Activated CD4-positive, alpha-beta T cell treated with anti-CD3 and anti-CD28 coated beads, Interleukin-2, amount 50 U/mL, for 48 hours (primary cell): Measurements from ENCODE around the gene SEMA3F.
"Not testable (repeated sequence)": the region's sequence is repeated elsewhere in the genome, so short reads cannot be mapped to it uniquely, and the experiment has no call there.

Experiments used
- DNase-seq, 2 experiments: peaks; one replicate each; pipeline ENCODE4 v3.0.0-alpha.2; 2020

The SEMA3F gene

DNA sequence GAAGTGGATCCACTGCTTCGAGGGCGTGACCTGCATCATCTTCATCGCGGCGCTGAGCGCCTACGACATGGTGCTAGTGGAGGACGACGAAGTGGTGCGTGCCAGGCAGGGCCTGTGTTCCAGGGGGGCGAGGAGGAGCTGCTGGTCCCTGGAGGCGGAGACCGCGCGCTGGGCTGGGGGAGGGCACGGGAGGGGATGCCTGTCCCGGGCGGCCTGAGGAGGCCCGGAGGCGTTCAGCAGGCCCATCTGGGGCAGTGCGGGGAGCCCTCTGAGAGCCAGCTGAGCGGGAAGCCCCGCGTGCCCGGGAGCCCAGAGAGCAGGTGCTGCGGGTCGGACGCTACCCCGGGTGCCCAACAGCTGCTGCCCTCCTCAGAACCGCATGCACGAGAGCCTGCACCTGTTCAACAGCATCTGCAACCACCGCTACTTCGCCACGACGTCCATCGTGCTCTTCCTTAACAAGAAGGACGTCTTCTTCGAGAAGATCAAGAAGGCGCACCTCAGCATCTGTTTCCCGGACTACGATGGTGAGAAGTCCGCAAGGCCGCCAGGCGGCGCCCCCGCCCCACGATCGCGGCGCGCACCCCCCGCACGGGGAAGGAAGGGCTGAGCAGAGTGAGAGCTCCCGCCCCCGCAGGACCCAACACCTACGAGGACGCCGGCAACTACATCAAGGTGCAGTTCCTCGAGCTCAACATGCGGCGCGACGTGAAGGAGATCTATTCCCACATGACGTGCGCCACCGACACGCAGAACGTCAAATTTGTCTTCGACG lies 39.2 kb downstream of the SEMA3F start:
- DNase-seq, result peak; percentile 76 to 82

DNA sequence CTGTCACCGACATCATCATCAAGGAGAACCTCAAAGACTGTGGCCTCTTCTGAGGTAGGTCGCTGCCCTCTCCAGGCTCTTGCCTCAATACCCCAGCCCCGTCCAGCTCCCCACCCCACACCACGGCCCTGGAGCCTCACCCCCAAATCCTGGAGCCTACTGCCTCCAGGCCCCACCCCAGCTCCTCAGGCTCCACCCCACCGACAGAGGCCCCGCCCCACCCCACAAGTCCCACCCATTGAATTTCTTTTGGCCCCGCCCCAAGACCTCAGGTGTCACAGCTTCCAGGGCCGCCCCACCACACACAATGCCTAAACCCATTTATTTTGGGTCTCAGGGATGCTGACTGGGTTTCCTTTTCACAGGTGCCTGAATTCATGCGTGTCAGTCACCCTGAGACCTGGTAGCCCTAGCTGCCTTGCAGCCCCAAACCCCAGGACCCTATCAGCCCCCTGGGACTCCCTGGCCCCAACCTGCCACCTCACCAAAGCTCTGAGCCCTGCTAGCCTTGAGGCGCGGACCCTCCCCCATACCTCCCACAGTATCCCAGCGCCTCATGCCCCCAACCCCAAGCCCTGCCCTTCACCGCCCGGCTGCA lies 39.9 kb downstream of the SEMA3F start:
- DNase-seq, result peak; percentile 33 to 39

DNA sequence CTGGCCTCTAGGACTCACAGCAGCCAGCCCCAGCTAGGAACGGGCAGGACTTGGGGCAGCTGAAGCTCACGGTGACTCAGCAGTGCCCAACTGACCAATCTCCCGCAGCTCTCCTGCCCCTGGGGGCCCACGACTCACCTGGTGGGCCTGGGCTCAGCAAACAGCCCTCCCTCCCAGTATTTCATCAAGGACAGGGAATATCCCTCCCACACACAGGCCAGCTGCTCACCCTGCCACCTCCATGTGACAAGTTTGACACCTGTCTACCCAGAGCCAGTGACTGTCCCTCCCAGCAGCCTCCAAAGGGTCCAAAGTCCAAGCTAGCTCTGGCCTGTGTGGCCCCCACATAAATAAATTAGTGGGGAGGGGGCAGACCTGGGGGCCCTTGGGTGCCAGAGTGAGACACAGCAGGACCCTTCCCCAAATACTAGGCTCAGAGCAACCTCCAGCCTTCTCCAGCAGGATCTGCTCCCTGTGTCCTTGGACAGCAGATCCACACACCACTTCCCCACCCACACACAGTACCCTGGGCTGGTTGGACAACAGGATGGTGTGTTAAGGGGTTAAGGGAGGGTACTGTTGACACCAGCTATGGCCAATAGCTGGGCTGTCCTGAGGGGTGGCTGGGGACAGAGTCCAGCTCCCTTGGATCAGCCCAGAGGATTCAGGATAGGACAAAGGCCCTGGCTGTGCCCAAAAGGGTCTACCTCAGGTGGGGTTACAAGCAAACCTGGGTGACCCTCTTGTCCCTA lies 40.6 kb downstream of the SEMA3F start:
- DNase-seq, result no peak

GRCh38 chr3:50196253-50196801 lies 41.2 kb downstream of the SEMA3F start:
- DNase-seq, result no peak

GRCh38 chr3:50201573-50202315 lies 46.6 kb downstream of the SEMA3F start:
- no peak for DNase-seq

GRCh38 chr3:50202353-50203112 lies 47.4 kb downstream of the SEMA3F start:
- no peak for DNase-seq

GRCh38 chr3:50203113-50203808 lies 48.1 kb downstream of the SEMA3F start:
- DNase-seq, result no peak

DNA sequence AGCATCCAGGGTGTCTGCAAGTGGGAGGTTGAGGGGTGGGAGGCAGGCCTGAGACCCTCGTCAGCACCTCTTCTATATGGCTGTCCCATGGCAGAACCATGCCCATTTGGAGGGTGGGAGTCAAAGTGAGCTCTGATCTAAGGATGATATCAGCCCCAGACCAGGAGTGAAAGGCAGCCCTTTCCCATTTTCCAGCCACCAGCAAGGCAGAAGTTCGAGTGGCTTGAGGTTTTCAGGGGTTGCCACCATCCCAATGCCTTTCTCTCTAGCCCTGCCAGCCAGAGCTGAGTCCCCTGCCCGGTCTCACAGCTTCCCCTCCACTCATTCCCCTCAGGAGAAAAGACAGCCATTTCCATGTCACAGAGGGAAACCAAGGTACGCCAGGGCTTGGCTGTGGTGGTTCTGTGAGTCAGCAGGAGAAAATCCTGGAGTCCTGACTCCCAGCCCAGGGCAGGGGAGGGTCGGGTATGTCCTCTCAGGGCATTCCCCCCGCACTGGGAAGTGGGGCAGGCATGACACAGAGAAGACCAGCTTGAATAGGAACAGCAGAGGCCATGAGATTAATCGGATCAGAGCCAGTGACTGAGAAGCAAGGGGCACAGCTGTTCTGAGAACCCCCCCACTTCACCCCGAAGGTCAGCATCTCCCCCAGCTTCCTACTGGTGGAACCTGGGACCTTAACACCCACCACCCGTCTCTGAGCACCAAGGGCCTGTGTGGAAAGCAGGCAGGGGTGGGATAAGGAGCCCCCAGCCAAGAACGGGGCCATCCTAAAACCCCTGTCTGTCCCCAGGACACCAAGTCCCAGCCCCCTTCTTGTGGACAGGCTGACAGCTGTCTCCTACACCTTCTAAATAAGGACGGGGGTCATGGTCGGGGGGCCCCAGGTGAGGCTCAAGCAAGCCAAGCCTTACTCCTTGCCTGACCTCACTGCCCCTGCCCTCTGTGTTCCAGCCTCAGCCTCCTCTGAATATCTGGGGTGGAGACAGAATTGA lies 49.0 kb downstream of the SEMA3F start:
- DNase-seq, result no peak

- DNase-seq, result peak in 1 of 2 experiments; percentile 20
These were observed 49.8 kb downstream of the SEMA3F start, which contains the start of gene SLC38A3 for GRCh38 chr3:50204804-50205412. SLC38A3 (plus strand) TSS chr3:50205271; CDS start chr3:50214200, 8,929 bp downstream.

GRCh38 chr3:50205413-50206276 lies 50.5 kb downstream of the SEMA3F start:
- DNase-seq, result peak; percentile 40 to 51

DNA sequence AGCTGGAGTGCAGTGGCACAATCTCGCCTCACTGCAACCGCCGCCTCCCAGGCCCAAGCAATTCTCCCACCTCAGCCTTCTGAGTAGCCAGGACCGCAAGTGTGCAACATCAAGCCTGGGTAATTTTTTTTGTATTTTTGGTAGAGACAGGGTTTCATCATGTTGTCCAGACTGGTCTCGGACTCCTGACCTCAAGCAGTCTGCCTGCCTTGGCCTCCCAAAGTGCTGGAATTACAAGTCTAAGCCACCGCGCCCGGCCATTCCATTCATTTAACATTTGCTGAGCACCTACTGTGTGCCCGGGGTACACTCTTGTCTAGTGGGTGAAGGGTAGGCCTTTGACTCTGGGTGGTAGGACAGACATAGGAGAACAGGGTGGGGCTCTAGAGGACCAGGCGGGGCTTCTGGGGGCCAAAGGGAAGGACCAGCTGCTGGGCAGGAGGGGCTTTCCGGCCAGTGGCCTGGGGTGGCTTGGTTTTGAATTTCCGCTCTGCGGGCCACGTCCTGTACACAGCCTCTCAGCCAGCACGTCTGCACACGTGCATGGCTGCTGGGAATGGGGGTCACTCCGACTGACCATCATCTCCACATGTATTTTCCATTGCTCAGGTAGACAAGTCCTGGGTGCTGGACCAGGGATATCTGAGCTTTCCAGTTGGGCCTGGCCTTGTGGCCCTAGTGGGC lies 52.4 kb downstream of the SEMA3F start:
- no peak for DNase-seq

GRCh38 chr3:50208677-50209344 lies 53.7 kb downstream of the SEMA3F start:
- no peak for DNase-seq

- no peak for DNase-seq
These were observed 55.0 kb downstream of the SEMA3F start for GRCh38 chr3:50210176-50210509.

- DNase-seq, result no peak
These were observed 55.6 kb downstream of the SEMA3F start for GRCh38 chr3:50210510-50211367.

- DNase-seq, result not testable (repeated sequence)
These were observed 56.2 kb downstream of the SEMA3F start for GRCh38 chr3:50211368-50211717.

- DNase-seq, result peak; percentile 33 to 47
These were observed 56.8 kb downstream of the SEMA3F start for GRCh38 chr3:50211930-50212329.
